ENCODE results near the gene MEF2A. TPM values are rescaled to one million over a fixed set of nuclear protein-coding genes. Genes with fewer than 3 reads are reported as not detected.

The MEF2A gene
- total RNA-seq, 1 donor from 2014 or later: 61.9 TPM

DNA sequence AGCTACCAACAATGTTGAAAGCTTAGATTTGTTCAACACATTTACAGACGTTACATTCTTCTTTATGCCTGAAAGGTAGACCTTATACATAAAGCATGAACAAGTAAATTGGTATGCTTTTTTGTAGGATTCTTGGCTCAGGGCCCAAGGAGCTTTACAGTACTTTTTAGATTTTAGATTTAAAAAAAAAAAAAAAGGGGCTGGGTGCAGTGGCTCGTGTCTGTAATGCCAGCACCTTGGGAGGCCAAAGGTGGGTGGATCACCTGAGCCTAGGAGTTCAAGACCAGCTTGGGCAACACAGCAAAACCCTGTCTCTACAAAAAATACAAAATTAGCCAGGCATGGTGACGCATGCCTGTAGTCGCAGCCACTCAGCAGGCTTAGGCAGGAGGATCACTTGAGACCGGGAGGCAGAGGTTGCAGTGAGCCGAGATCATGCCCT is 39.7 kb downstream of the MEF2A start:
- Histone ChIP-seq H3K27ac (peak overlapping the region; percentile 56), H3K79me2 (ENCODE audit: low read depth) (peaks cover 92% of the 10 kb centered on the region), H3K4me3 (no peak overlapping the region), H3K4me2 (no peak overlapping the region), H3K4me1 (no peaks in the 10 kb centered on the region), H3K36me3 (peaks cover 5% of the 10 kb centered on the region), H3F3A (ENCODE audit: low read depth) (no peaks in the 10 kb centered on the region), H2AFZ (replicated peaks) (no peak overlapping the region), H3K9ac (no peak overlapping the region), H3K27me3 (no peaks in the 10 kb centered on the region), H4K20me1 (ENCODE audit: low read depth) (peaks cover 22% of the 10 kb centered on the region), H3K9me3 (ENCODE audit: low read depth) (no peaks in the 10 kb centered on the region)
- Mint-ChIP-seq H3K36me3 (peaks cover 37% of the 10 kb centered on the region), H3K9me3 (peaks cover 26% of the 10 kb centered on the region), H3K27ac (peak overlapping the region; percentile 76), H3K4me3 (no peak overlapping the region), H3K4me1 (peaks cover 3% of the 10 kb centered on the region), H3K27me3 (ENCODE audit: insufficient read depth, low read depth) (no peaks in the 10 kb centered on the region)
- no peak for DNase-seq (ENCODE audit: low spot score)
- TF ChIP-seq CTCF (IDR thresholded peaks at IDR 0.05) (no peak), EZH2 (IDR thresholded peaks at IDR 0.05) (no peak), EZH2phosphoT487 (IDR thresholded peaks at IDR 0.05) (no peak)

DNA sequence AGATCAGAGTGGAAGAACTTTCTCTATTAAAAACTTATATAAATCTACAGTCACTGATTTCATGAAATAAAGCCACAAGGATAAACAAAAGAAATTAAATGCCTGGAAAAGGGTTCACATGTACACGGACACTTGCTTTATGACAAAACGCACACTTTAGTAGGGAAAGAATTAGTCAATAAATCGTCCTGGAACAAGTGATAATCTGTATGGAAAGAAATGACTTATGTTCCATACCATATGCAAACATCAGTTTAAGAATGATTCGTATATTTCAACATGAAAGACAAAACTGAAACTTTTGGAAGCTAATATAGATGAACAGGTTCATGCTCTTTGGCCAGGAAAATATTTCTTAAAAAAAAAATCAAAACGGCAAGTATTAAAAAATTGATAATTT is 40.2 kb downstream of the MEF2A start:
- no peaks in the 10 kb centered on the region for H3K36me3 ChIP-seq
- Mint-ChIP-seq H3K36me3 (peaks cover 33% of the 10 kb centered on the region), H3K9me3 (peaks cover 24% of the 10 kb centered on the region), H3K27me3 (ENCODE audit: insufficient read depth, low read depth) (no peaks in the 10 kb centered on the region), H3K27ac (no peak overlapping the region), H3K4me1 (peaks cover 3% of the 10 kb centered on the region), H3K4me3 (no peak overlapping the region)
- no peaks in the 10 kb centered on the region for H3K9me3 ChIP-seq (ENCODE audit: low read depth)
- TF ChIP-seq EZH2 (IDR thresholded peaks at IDR 0.05): no peak
- no peak for TF ChIP-seq EZH2phosphoT487 (IDR thresholded peaks at IDR 0.05)
- no peak for TF ChIP-seq CTCF (IDR thresholded peaks at IDR 0.05)
- H2AFZ ChIP-seq (replicated peaks): no peak overlapping the region
- H3K9ac ChIP-seq: no peak overlapping the region
- no peaks in the 10 kb centered on the region for H3K27me3 ChIP-seq
- peaks cover 22% of the 10 kb centered on the region for H4K20me1 ChIP-seq (ENCODE audit: low read depth)
- no peak overlapping the region for H3K4me2 ChIP-seq
- peak overlapping the region; percentile 56 for H3K27ac ChIP-seq
- no peak for DNase-seq (ENCODE audit: low spot score)
- no peaks in the 10 kb centered on the region for H3F3A ChIP-seq (ENCODE audit: low read depth)
- H3K79me2 ChIP-seq (ENCODE audit: low read depth): peaks cover 92% of the 10 kb centered on the region
- no peak overlapping the region for H3K4me3 ChIP-seq
- no peaks in the 10 kb centered on the region for H3K4me1 ChIP-seq

GRCh38 chr15:99606646-99607045 is 40.9 kb downstream of the MEF2A start:
- Mint-ChIP-seq H3K36me3 (peaks cover 28% of the 10 kb centered on the region), H3K9me3 (peaks cover 21% of the 10 kb centered on the region)

More at GRCh38 chr15:99606646-99607045, 40.9 kb downstream of the MEF2A start:
- H3K9me3 ChIP-seq (ENCODE audit: low read depth): no peaks in the 10 kb centered on the region
- H3K4me1 Mint-ChIP-seq: peaks cover 3% of the 10 kb centered on the region
- no peak for DNase-seq (ENCODE audit: low spot score)
- no peak overlapping the region for H3K4me2 ChIP-seq
- no peaks in the 10 kb centered on the region for H3K4me1 ChIP-seq
- no peak overlapping the region for H3K27ac ChIP-seq
- H2AFZ ChIP-seq (replicated peaks): no peak overlapping the region
- no peak overlapping the region for H3K27ac Mint-ChIP-seq
- no peaks in the 10 kb centered on the region for H3K36me3 ChIP-seq
- no peaks in the 10 kb centered on the region for H3K27me3 ChIP-seq
- H3K9ac ChIP-seq: no peak overlapping the region
- H3K79me2 ChIP-seq (ENCODE audit: low read depth): peaks cover 92% of the 10 kb centered on the region
- no peak overlapping the region for H3K4me3 ChIP-seq
- H4K20me1 ChIP-seq (ENCODE audit: low read depth): peaks cover 22% of the 10 kb centered on the region
- no peaks in the 10 kb centered on the region for H3K27me3 Mint-ChIP-seq (ENCODE audit: insufficient read depth, low read depth)
- TF ChIP-seq EZH2 (IDR thresholded peaks at IDR 0.05): no peak
- TF ChIP-seq CTCF (IDR thresholded peaks at IDR 0.05): no peak
- TF ChIP-seq EZH2phosphoT487 (IDR thresholded peaks at IDR 0.05): no peak
- no peak overlapping the region for H3K4me3 Mint-ChIP-seq
- no peaks in the 10 kb centered on the region for H3F3A ChIP-seq (ENCODE audit: low read depth)
